Measurements from ENCODE around the gene RFWD3. TPM values are rescaled to one million over a fixed set of nuclear protein-coding genes. Genes with fewer than 3 reads are reported as not detected.
A peak's percentile ranks its signal among the peaks of the same experiment; 100 is the strongest.

Gene RFWD3
- total and polyA plus RNA-seq, 2 of the 13 experiments (the other 11 are each of a cell fraction or from before 2014, with no cell fraction given) = 23.4 to 62.6 TPM

- TF ChIP-seq CCDC6 (CRISPR knock-in tag; IDR thresholded peaks at IDR 0.05) = peak; percentile 85; the same call in 1 of the 2 replicates
- peak; percentile 88 for TF ChIP-seq NKX3-1 (CRISPR knock-in tag; IDR thresholded peaks at IDR 0.05)
- TF ChIP-seq GATAD2A (CRISPR knock-in tag; IDR thresholded peaks at IDR 0.05) = peak; percentile 48; the same call in 1 of the 2 replicates
- no peak for TF ChIP-seq ZFP62 (CRISPR knock-in tag; IDR thresholded peaks at IDR 0.05)
- TF ChIP-seq ZNF484 (CRISPR knock-in tag; IDR thresholded peaks at IDR 0.05; ENCODE audit: borderline replicate concordance, low read depth) = no peak
- no peak for TF ChIP-seq KDM3A (CRISPR knock-in tag; IDR thresholded peaks at IDR 0.05; ENCODE audit: low read depth)
- 0 out of 2 replicates have a peak, but pooled peaks have one; percentile 36 for TF ChIP-seq ZNF337 (CRISPR knock-in tag; IDR thresholded peaks at IDR 0.05; ENCODE audit: borderline replicate concordance, low read depth)
- TF ChIP-seq ZBTB44 (CRISPR knock-in tag; IDR thresholded peaks at IDR 0.05) = no peak
- peak; percentile 87 for TF ChIP-seq ZNF782 (CRISPR knock-in tag; IDR thresholded peaks at IDR 0.05; ENCODE audit: borderline replicate concordance)
- TF ChIP-seq ZSCAN20 (CRISPR knock-in tag; IDR thresholded peaks at IDR 0.05; ENCODE audit: borderline replicate concordance) = peak; percentile 84
- no peak for TF ChIP-seq TOPORS (CRISPR knock-in tag; IDR thresholded peaks at IDR 0.05)
- TF ChIP-seq SRY (CRISPR knock-in tag; IDR thresholded peaks at IDR 0.05) = peak; percentile 71
- no peak for TF ChIP-seq TCF7L2 (IDR thresholded peaks at IDR 0.05; ENCODE audit: low read depth, low read length)
- TF ChIP-seq KDM4B (CRISPR knock-in tag; IDR thresholded peaks at IDR 0.05) = no peak
- no peak for TF ChIP-seq ZNF496 (CRISPR knock-in tag; IDR thresholded peaks at IDR 0.05; ENCODE audit: insufficient replicate concordance)
- TF ChIP-seq ARID5B (CRISPR knock-in tag; IDR thresholded peaks at IDR 0.05) = peak; percentile 59
- peak; percentile 67; the same call in 1 of the 2 replicates for TF ChIP-seq ZNF510 (CRISPR knock-in tag; IDR thresholded peaks at IDR 0.05; ENCODE audit: low read depth)
- TF ChIP-seq SIN3B (IDR thresholded peaks at IDR 0.05; ENCODE audit: low read length) = peak; percentile 92
- TF ChIP-seq ZNF414 (CRISPR knock-in tag; IDR thresholded peaks at IDR 0.05) = no peak
These were observed at the start of gene RFWD3 (continued) for GRCh38 chr16:74666425-74667254.

All from HepG2 (cell line).